ENCODE measurements around the gene ARHGEF11.

ARHGEF11 gene

GRCh38 chr1:156892190-156893047 is 153.1 kb downstream of the ARHGEF11 start:
- no peak for FAIRE-seq

GRCh38 chr1:156889802-156890580 is 155.6 kb downstream of the ARHGEF11 start:
- FAIRE-seq, result no peak

- no peak for FAIRE-seq
These were observed 157.8 kb downstream of the ARHGEF11 start for GRCh38 chr1:156887734-156888133.

DNA sequence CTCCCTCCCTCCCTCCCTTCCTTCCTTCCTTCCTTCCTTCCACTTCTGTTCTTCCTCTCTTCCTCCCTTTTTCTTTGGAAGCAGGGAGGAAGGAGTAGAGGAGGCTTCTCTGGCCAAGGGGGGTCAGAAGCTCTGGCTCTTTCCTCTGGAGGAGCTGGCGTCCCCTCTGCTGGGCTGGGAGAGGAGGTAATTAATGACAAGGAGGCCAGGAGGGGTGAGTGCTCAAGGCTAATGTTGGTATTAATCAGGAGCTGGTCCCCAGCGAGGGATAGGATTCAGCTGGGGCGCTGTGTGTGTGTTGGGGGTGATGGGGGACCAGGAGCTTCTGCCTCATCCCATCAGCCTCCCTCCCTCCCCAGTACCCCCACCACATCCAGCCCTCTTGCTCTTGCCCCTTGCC is 158.2 kb downstream of the ARHGEF11 start:
- no peak for FAIRE-seq

GRCh38 chr1:156886583-156887281 is 158.8 kb downstream of the ARHGEF11 start:
- FAIRE-seq, result no peak

- no peak for FAIRE-seq
These were observed 159.6 kb downstream of the ARHGEF11 start for GRCh38 chr1:156885880-156886355.

DNA sequence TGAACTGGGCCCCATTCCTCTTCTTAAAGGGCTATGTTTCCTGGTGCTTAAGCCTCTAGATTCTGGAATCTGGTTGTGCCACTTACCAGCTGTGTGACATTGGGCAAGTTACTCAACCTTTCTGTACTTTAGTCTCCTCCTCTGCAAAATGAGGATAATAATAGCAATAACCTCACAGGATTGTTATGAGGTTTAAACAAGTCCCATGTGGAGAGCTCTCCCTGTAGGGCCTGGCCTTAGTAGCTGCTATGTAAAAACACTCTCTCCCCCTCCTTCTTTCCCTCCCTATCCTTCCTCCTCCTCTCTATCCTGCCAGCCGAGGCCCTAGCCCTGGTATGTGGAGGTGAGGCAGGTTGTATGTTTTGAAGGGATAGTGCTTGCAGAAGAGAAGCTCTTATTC is 160.2 kb downstream of the ARHGEF11 start:
- FAIRE-seq, result no peak

Measured in islet of Langerhans (tissue), 1 donor.